ENCODE measurements around the gene KRT84. TPM values are rescaled to one million over a fixed set of nuclear protein-coding genes. Genes with fewer than 3 reads are reported as not detected.

Gene KRT84
- total RNA-seq, 1 experiment from 2014 or later: not detected

- H3K4me3 ChIP-seq (replicated peaks in 1 of 2; ENCODE audit: low read depth in 1 of 2, low read length in 2 of 2): no peak overlapping the region
- intact Hi-C loops (cut with micrococcal nuclease): no loop called here
- H3K79me2 ChIP-seq (ENCODE audit: insufficient read depth, low read length): no peaks in the 10 kb centered on the region
- H3K9me2 ChIP-seq (ENCODE audit: insufficient read depth): no peaks in the 10 kb centered on the region
- ChIA-PET CTCF (interaction anchor here (2.6 kb wide), 1 partner anchor 28 kb away, joined by 10 read pairs; no protein-coding TSS in a partner anchor), RAD21 (ENCODE audit: low non-redundant PET in 1 of 2, low total read pairs in 2 of 2, uncharacterized antibody in 2 of 2, unreplicated experiment in 2 of 2) (no interaction called here), POLR2A (interaction anchor here (0.8 kb wide), 1 partner anchor 18 kb away, joined by 3 read pairs; no protein-coding TSS in a partner anchor)
- DNase-seq (ENCODE audit: low read depth, low spot score) (no peak), ATAC-seq (no peak)
- H3K27me3 ChIP-seq (ENCODE audit: insufficient read depth, low read length): no peaks in the 10 kb centered on the region
- no peaks in the 10 kb centered on the region for H3K36me3 ChIP-seq (ENCODE audit: control insufficient read depth in 1 of 2, insufficient read depth in 2 of 2, low read length in 2 of 2)
- H3K9ac ChIP-seq (ENCODE audit: low read length): no peak overlapping the region
- BruUV-seq (replicated peaks): no TSS peak
- H3K4me1 ChIP-seq (ENCODE audit: control insufficient read depth in 1 of 2, insufficient read depth in 2 of 2, low read length in 2 of 2): peaks cover 14 to 29% of the 10 kb centered on the region in 2 experiments
- no peak overlapping the region for H3K27ac ChIP-seq (ENCODE audit: low read depth, low read length)
- H2AFZ ChIP-seq (ENCODE audit: low read depth, low read length, poor library complexity, severe bottlenecking): no peak overlapping the region
- no peak for TF ChIP-seq SP1 (IDR thresholded peaks at IDR 0.05; ENCODE audit: low read depth)
- no peak for TF ChIP-seq SIN3A (IDR thresholded peaks at IDR 0.05; ENCODE audit: low read depth)
- no peak overlapping the region for H3K4me2 ChIP-seq (ENCODE audit: low read length)
- H4K20me1 ChIP-seq (ENCODE audit: insufficient read depth): no peaks in the 10 kb centered on the region
- no peaks in the 10 kb centered on the region for H3K9me3 ChIP-seq (ENCODE audit: control insufficient read depth in 1 of 2, insufficient read depth in 1 of 2, low read depth in 1 of 2, low read length in 2 of 2)
Observed at GRCh38 chr12:52344111-52344510, 41.3 kb downstream of the KRT84 start.

GRCh38 chr12:52343550-52343949 is 41.9 kb downstream of the KRT84 start:
- no peak overlapping the region for H3K4me2 ChIP-seq (ENCODE audit: low read length)
- intact Hi-C loops (cut with micrococcal nuclease): no loop called here
- no peak overlapping the region for H2AFZ ChIP-seq (ENCODE audit: low read depth, low read length, poor library complexity, severe bottlenecking)
- H4K20me1 ChIP-seq (ENCODE audit: insufficient read depth): no peaks in the 10 kb centered on the region
- ChIA-PET CTCF (no interaction called here), POLR2A (no interaction called here), RAD21 (ENCODE audit: low non-redundant PET in 1 of 2, low total read pairs in 2 of 2, uncharacterized antibody in 2 of 2, unreplicated experiment in 2 of 2) (no interaction called here)
- H3K9me3 ChIP-seq (ENCODE audit: control insufficient read depth in 1 of 2, insufficient read depth in 1 of 2, low read depth in 1 of 2, low read length in 2 of 2): no peaks in the 10 kb centered on the region
- no peaks in the 10 kb centered on the region for H3K9me2 ChIP-seq (ENCODE audit: insufficient read depth)
- no peak overlapping the region for H3K4me3 ChIP-seq (replicated peaks in 1 of 2; ENCODE audit: low read depth in 1 of 2, low read length in 2 of 2)
- H3K79me2 ChIP-seq (ENCODE audit: insufficient read depth, low read length): no peaks in the 10 kb centered on the region
- ATAC-seq: no peak
- BruUV-seq (replicated peaks): no TSS peak
- DNase-seq (ENCODE audit: low read depth, low spot score): no peak
- H3K36me3 ChIP-seq (ENCODE audit: control insufficient read depth in 1 of 2, insufficient read depth in 2 of 2, low read length in 2 of 2): no peaks in the 10 kb centered on the region
- H3K27ac ChIP-seq (ENCODE audit: low read depth, low read length): no peak overlapping the region
- no peak overlapping the region for H3K9ac ChIP-seq (ENCODE audit: low read length)
- TF ChIP-seq EGR1 (IDR thresholded peaks at IDR 0.05; ENCODE audit: low read depth) (no peak), JUND (IDR thresholded peaks at IDR 0.05) (no peak), EZH2phosphoT487 (IDR thresholded peaks at IDR 0.05; ENCODE audit: borderline replicate concordance) (no peak), TCF7L2 (IDR thresholded peaks at IDR 0.05; ENCODE audit: borderline replicate concordance, extremely low read depth, insufficient read depth, insufficient read length) (no peak), ELF1 (IDR thresholded peaks at IDR 0.05; ENCODE audit: borderline replicate concordance, low read depth) (no peak), SP1 (IDR thresholded peaks at IDR 0.05; ENCODE audit: low read depth) (no peak), EZH2 (IDR thresholded peaks at IDR 0.05) (no peak), ZFX (IDR thresholded peaks at IDR 0.05) (no peak), CEBPB (IDR thresholded peaks at IDR 0.05; ENCODE audit: low read depth) (no peak), FOSL1 (IDR thresholded peaks at IDR 0.05; ENCODE audit: low read depth) (no peak), POLR2AphosphoS5 (IDR thresholded peaks at IDR 0.05; ENCODE audit: low read depth, low read length) (no peak)
- TF ChIP-seq, protein P1, sequence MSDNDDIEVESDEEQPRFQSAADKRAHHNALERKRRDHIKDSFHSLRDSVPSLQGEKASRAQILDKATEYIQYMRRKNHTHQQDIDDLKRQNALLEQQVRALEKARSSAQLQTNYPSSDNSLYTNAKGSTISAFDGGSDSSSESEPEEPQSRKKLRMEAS (IDR thresholded peaks at IDR 0.05): no peak
- TF ChIP-seq, protein P2, sequence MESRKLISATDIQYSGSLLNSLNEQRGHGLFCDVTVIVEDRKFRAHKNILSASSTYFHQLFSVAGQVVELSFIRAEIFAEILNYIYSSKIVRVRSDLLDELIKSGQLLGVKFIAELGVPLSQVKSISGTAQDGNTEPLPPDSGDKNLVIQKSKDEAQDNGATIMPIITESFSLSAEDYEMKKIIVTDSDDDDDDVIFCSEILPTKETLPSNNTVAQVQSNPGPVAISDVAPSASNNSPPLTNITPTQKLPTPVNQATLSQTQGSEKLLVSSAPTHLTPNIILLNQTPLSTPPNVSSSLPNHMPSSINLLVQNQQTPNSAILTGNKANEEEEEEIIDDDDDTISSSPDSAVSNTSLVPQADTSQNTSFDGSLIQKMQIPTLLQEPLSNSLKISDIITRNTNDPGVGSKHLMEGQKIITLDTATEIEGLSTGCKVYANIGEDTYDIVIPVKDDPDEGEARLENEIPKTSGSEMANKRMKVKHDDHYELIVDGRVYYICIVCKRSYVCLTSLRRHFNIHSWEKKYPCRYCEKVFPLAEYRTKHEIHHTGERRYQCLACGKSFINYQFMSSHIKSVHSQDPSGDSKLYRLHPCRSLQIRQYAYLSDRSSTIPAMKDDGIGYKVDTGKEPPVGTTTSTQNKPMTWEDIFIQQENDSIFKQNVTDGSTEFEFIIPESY (IDR thresholded peaks at IDR 0.05; ENCODE audit: extremely low read depth, insufficient replicate concordance, low read length): no peak
- TF ChIP-seq, protein P3, sequence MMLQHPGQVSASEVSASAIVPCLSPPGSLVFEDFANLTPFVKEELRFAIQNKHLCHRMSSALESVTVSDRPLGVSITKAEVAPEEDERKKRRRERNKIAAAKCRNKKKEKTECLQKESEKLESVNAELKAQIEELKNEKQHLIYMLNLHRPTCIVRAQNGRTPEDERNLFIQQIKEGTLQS (IDR thresholded peaks at IDR 0.05): no peak
- H3K27me3 ChIP-seq (ENCODE audit: insufficient read depth, low read length): no peaks in the 10 kb centered on the region
- peaks cover 14 to 29% of the 10 kb centered on the region in 2 experiments for H3K4me1 ChIP-seq (ENCODE audit: control insufficient read depth in 1 of 2, insufficient read depth in 2 of 2, low read length in 2 of 2)

Data from HCT116 (cell line).